HG02763 (cell line): ENCODE data around the gene GVQW3.

ENCODE experiments used
- ATAC-seq: cut with Tn5 transposase; IDR thresholded peaks from one replicate; pipeline ENCODE4 v1.9.1; 2021; ENCODE audit warnings: mild to moderate bottlenecking, moderate library complexity; ENCODE audit not compliant: unreplicated experiment

The GVQW3 gene

DNA sequence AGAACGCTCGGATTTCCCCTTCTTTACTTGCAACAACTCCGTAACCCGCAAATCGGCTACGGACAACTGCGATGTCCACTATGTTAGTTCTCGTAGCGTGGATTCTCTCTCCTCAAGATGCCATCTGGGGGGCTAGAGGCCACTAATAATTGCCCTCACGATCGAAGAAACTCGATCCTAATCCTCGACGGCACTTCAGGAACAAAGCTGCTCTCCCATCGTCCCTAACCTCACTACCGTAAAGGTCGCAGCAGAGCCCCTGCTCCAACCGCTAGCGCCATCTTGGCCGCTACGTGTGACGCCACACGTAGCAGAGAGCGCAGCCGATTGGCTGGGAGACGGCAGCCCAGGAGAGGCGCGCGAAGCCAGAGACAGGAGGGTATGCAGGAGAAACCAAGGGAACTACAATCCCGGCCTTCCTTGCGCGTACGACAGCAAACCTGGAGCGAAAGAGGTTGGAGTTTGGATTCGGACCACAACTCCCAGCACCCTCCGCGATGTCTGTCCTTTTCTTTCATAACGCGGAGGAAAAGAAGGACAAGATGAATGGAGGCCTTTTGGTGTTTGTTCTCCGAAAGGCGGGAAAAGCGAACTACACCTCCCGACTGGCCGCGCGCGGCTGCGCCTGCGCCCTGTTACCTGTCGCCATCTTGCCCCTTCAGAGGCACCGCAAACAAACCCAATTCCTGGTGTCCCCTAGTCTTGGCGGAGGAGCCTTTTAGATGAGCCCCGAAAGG, 63.4 kb downstream of the GVQW3 start, which contains the start of gene EMSY:
Gene EMSY (plus strand): TSS at position 635 of the 737 bp plus-strand sequence. CDS start 1,921 bp downstream, outside the sequence.
- ATAC-seq, result peak; percentile 90

DNA sequence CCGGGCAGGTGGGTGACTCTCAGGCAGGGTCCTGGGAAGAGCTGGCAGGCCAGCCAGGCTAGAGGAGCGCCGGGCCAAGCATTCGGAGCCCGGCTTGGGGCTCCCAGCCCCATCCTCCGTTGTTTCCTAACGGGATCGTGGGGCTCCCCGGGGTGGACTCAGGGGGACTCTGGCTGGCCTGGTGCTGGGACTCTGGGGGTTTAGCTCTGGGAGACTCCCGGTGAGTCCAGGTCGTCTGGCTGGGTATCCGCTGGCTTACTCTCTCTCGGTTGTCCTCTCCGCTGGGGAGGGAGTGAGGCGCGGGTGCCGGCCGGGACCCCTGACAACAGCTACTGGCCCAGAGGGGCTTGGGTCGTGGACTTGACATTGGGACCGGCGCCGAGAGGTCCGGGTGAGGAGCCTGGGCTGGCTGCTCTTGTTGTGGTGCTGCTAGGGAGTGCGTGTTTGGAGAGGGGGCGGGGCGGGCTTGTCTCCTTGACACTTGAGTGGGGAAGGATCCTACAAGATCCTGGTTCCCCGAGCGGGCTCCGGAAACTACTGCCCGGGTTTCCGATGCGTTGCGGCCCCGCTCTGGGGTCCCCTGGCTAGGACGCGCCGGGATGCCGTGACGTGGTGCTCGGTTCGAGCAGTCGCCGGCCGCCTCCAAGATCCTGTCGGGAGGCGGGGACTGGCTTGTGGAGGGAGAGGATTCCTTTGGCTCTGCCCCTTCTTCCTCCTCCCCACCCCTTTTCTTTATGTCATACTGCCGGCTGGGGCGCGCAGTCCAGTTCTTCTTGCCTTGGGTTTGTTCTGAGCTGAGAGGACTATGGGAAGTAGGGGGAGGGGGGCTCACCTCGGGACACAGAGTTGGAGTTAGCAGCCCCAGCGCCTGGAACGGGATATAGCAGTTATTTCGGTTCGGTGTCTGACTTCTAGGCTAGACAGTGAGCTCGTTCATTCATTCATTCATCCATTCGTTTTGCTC, 64.3 kb downstream of the GVQW3 start:
- ATAC-seq, result peak; percentile 20

DNA sequence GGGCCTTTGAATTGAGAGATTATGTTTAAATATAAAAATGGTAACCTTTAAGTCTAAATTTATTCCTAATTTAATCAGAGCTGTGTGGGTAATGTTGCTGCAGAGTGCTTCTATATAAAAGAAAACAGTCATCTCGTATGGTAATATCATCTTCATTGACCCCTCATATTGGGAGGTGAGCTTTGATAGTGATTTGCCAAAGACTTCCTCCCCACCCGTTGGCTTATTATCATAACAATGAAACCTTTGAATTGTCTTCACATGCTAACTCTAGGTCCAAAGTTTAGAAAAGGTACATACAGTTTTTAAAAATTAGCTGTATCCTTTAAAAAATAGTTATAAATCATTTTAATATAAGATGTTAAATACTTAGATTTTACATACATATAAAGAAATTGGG, 67.4 kb downstream of the GVQW3 start:
- ATAC-seq, result no peak

- no peak for ATAC-seq
Observed at GRCh38 chr11:76453248-76453647, 72.1 kb downstream of the GVQW3 start.

GRCh38 chr11:76455331-76455730, 74.2 kb downstream of the GVQW3 start:
- ATAC-seq, result no peak

GRCh38 chr11:76455931-76456330, 74.8 kb downstream of the GVQW3 start:
- ATAC-seq, result no peak

DNA sequence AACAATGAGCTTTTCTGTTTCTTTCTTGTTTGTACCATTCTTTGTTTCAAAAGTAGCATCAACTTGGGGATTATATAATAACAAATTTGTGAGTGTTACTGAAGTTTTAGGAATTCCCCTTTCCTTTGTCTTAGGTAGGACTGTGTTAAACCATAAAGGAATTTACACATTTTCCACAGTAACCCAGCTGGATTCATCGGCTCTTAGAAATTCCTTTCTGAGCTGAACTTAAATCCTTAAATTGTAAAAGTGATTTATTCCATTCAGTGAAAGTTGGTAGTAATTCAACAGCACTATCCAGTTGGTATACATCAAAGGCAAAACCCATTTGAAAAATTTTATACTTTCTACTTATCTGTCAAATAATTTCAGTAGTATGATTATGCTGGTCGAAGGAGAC, 75.4 kb downstream of the GVQW3 start:
- no peak for ATAC-seq
